Prostate gland (tissue), 2 donors: ENCODE measurements around the gene CELF4. TPM values are rescaled to one million over a fixed set of nuclear protein-coding genes. Genes with fewer than 3 reads are reported as not detected.

ENCODE experiments used
- DNase-seq: peaks from one replicate; pipeline ENCODE4 v3.0.0-alpha.2; 2019; ENCODE audit warnings: low spot score
- H3K27ac ChIP-seq, 2 donors: fragments of 200-600 bp; sonication (generic); 2 replicates each; pipeline ENCODE4 v1.5.1; 2017 to 2019
- H3K27me3 ChIP-seq: fragments of 200-600 bp; sonication (generic); replicated peaks from 2 replicates; pipeline ENCODE4 v1.5.1; 2019; ENCODE audit not compliant: insufficient read depth
- H3K36me3 ChIP-seq, 2 donors: fragments of 200-600 bp; sonication (generic); 1 replicate in 1 of 2; 2 replicates in 1 of 2; pipeline versions ENCODE4 v1.5.1 to v1.8.1; 2017 to 2019
- H3K4me1 ChIP-seq: fragments of 200-600 bp; sonication (generic); replicated peaks from 2 replicates; pipeline ENCODE4 v1.5.1; 2019
- H3K4me3 ChIP-seq, 2 donors: fragments of 200-600 bp; sonication (generic); 2 replicates each; pipeline ENCODE4 v1.5.1; 2017 to 2019
- H3K9me3 ChIP-seq: fragments of 200-600 bp; sonication (generic); 2 replicates; pipeline ENCODE4 v1.5.1; 2017
- CTCF ChIP-seq, 4 experiments: fragments of 200-600 bp in 2 of 4; fragments of 450-650 bp in 2 of 4; sonication (generic) in 2 of 4; IDR thresholded peaks; 1 replicate in 3 of 4; 2 replicates in 1 of 4; pipeline ENCODE4 v1.5.1; 2016 to 2019; ENCODE audit warnings: antibody characterized with exemption in 4 of 4, mild to moderate bottlenecking in 2 of 4, moderate library complexity in 2 of 4
- POLR2A ChIP-seq: fragments of 450-650 bp; IDR thresholded peaks from one replicate; pipeline ENCODE4 v1.6.1; 2016; ENCODE audit warnings: antibody characterized with exemption, mild to moderate bottlenecking
- POLR2AphosphoS5 ChIP-seq: sonication (generic); formaldehyde crosslinking; IDR thresholded peaks from one replicate; pipeline ENCODE4 v1.6.1; 2017; ENCODE audit warnings: antibody characterized with exemption
- WGBS: methylation state at CpG from one replicate; pipeline ENCODE4 v1.1.5; 2018; 5-methylcytosine and 5-hydroxymethylcytosine counted together
- intact Hi-C: fragments of 100-400 bp; cut with DNase I; formaldehyde crosslinking; loops from one replicate; pipeline ENCODE4 v1.14.2; 2022
- total RNA-seq, 2 donors: library from RNA; depleted of rRNA; stranded (reverse); fragments of >200 nt; gene quantifications; one replicate each; pipeline ENCODE4 v1.1.0, GENCODE V29; 2016

Gene CELF4
- total RNA-seq, 2 donors from 2014 or later: 7.8 to 8.5 TPM

DNA sequence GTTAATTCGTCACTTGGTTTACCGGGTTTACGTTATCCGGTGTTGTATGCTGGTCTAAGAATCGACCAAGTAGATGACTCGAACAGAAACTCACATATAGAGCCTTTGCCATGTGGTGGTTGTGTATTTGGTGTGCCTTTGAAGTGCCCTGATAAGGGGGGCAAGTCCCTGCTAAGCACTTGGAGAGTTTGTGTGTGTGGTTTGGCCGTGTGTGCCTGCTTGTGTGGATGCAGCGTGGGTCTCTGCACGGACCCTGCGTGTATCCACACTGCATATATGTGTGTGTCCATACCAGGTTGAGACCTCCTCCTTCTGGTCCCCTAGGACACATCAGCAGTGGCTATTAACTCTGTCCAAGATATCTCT lies 2.4 kb upstream of the CELF4 start:
- H3K36me3 ChIP-seq: no peaks in the 10 kb centered on the region
- no peak overlapping the region for H3K27ac ChIP-seq
- H3K9me3 ChIP-seq: no peaks in the 10 kb centered on the region
- 27% methylated on average over 10 of the region's 10 CpGs for WGBS
- no peak overlapping the region for H3K4me3 ChIP-seq
- H3K4me1 ChIP-seq: no peaks in the 10 kb centered on the region
- no peak for DNase-seq
- TF ChIP-seq POLR2A (no peak), POLR2AphosphoS5 (no peak), CTCF (IDR thresholded peaks at IDR 0.05) (no peak)
- intact Hi-C loops: no loop called here
- peaks cover 2% of the 10 kb centered on the region for H3K27me3 ChIP-seq

GRCh38 chr18:37567061-37567993 lies 1.7 kb upstream of the CELF4 start:
- Histone ChIP-seq H3K36me3 (no peaks in the 10 kb centered on the region), H3K4me3 (peak overlapping the region; percentile 35 to 37), H3K27me3 (peaks cover 2% of the 10 kb centered on the region), H3K4me1 (no peaks in the 10 kb centered on the region), H3K9me3 (no peaks in the 10 kb centered on the region), H3K27ac (no peak overlapping the region)
- no peak for DNase-seq
- no peak for TF ChIP-seq POLR2AphosphoS5
- TF ChIP-seq CTCF (IDR thresholded peaks at IDR 0.05): no peak
- no peak for TF ChIP-seq POLR2A
- WGBS: 4% methylated on average over 72 of the region's 72 CpGs
- intact Hi-C loops: no loop called here

- Histone ChIP-seq H3K36me3 (no peaks in the 10 kb centered on the region), H3K4me1 (no peaks in the 10 kb centered on the region), H3K27ac (no peak overlapping the region), H3K27me3 (peaks cover 2% of the 10 kb centered on the region), H3K4me3 (peak overlapping the region; percentile 35 to 37), H3K9me3 (no peaks in the 10 kb centered on the region)
- WGBS: 2% methylated on average over 46 of the region's 51 CpGs
- TF ChIP-seq CTCF (IDR thresholded peaks at IDR 0.05): no peak
- no peak for TF ChIP-seq POLR2AphosphoS5
- no peak for TF ChIP-seq POLR2A
- intact Hi-C loops: no loop called here
- no peak for DNase-seq
Measured at GRCh38 chr18:37566479-37567060, 972 bp upstream of the CELF4 start.

DNA sequence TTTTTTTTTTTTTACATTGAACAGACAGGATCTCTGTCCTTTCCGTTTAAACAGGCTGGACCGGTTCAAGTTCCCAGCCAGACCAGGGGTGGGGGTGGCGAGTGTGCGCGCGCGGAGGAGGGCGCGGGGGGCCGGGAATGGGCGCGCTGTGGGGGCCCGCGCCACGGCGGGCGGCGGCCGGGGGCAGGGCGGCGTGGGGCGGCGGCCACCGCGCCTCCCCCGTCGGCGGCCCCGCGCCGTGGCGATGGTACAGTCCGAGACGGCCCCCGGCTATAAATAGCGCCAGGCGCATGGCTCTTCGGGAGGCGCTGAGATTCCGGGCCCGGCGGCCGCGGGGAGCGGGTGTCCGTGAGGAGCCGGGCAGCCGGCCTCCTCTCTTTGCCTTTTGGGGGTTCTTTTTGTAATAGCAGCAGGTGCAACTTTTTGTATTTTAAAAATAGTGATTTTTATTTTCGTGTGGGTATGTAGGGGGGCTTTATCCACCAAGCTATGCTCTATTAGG lies 430 bp upstream of the CELF4 start:
- no peaks in the 10 kb centered on the region for H3K36me3 ChIP-seq
- H3K9me3 ChIP-seq: no peaks in the 10 kb centered on the region
- TF ChIP-seq POLR2A: no peak
- no peak for TF ChIP-seq CTCF (IDR thresholded peaks at IDR 0.05)
- TF ChIP-seq POLR2AphosphoS5: no peak
- no peaks in the 10 kb centered on the region for H3K4me1 ChIP-seq
- intact Hi-C loops: no loop called here
- WGBS: 4% methylated on average over 44 of the region's 49 CpGs
- DNase-seq: peak; percentile 42
- peak overlapping the region; percentile 35 to 37 for H3K4me3 ChIP-seq
- H3K27ac ChIP-seq: no peak overlapping the region
- peaks cover 2% of the 10 kb centered on the region for H3K27me3 ChIP-seq
